Germinal center (tissue), 1 donor: ENCODE data around the gene COG7.
A peak's percentile ranks its signal among the peaks of the same experiment; 100 is the strongest.
"Not testable (repeated sequence)": the region's sequence is repeated elsewhere in the genome, so short reads cannot be mapped to it uniquely, and the experiment has no call there.

Experiments used
- DNase-seq: peaks from one replicate; pipeline ENCODE4 v3.0.0; 2012; ENCODE audit warnings: mixed read lengths, low spot score

Gene COG7

DNA sequence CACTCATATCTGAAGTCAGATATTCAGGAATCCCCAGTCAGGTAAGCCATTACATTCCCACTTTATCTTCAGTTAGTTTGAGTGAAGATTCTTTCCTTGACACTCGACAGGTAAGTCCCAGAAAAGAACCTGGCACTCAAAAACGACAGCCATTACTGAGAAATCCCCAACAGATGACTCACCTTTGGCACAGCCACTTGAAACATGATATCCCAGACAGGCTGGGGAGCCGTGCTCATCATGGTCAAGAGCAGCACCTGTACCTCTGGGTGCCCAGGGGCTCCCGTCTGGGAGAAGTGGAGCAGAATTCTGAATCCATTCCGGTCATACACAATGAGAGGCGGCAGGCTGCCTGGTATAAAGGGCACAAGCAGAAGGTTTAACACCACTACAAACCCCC, 16.8 kb upstream of the COG7 start:
- DNase-seq: no peak

DNA sequence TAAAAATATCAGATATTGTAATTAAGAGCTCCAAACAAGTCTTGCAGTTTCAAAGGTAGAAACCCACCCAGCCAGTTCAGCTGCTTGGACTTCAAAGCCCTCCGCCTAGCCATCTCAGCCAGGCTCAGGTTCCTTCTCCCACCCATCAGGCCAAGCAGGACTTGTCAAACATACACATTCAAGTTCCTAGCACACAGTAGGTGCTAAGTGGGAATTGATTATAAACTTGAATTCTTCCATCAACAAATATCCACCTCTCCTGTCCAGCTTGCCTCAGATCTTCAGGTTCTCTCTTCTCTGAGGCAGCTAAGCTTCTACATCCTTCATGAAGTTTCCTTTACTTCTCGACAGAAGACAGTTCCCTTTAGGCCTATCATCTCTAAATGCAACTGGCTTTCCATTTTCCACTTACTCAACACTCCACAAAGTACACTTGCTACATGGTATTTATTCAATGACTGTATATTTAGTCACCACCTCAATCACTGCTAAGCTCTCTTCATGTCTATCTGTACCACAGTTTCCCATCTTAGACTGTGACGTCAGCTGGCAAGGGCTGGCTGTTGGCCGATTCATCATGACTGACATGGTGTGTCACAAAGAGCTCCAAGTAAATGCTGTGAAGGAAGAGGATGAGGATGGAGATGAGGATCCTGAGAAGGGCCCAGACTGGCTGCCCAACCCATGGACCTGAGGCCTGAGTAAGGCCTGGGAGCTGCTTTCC, 13.3 kb upstream of the COG7 start:
- no peak for DNase-seq

DNA sequence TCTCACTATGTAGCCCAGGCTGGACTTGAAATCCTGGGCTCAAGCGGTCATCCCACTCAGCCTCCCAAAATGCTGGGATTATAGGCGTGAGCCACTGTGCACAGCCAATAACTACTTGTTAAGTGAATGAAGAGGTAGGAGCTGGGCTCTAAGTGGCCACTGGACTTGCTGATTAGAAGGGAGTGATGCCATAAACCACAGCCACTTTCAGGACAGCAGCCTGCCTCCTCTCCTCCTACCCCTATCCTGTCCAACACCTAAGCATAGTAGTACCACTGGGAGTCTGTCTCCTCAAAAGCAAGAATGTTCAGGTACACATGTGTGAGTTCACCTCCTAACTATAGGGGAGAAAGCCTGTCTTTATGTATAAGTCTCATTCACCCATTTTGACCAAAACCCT, 12.2 kb upstream of the COG7 start:
- DNase-seq: no peak

DNA sequence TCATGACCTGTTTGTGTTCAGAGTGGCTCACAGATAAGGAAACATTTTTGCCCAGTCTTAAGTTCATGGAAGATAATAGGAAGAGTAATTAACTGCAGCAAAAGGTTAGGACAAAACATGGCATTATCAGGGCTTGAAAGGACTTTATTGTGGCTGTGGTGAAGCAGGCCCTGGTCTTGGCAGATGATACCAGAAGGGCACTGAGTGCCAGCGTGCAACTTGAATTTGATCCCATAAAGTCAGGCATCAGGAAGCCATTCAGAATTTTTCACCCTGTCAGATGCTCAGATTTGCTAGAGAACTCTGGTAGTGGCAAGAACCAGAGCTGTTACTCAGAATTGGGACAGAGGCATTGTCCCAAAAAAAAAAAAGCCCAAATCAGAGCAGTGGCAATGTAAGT, 11.2 kb upstream of the COG7 start:
- DNase-seq: no peak

DNA sequence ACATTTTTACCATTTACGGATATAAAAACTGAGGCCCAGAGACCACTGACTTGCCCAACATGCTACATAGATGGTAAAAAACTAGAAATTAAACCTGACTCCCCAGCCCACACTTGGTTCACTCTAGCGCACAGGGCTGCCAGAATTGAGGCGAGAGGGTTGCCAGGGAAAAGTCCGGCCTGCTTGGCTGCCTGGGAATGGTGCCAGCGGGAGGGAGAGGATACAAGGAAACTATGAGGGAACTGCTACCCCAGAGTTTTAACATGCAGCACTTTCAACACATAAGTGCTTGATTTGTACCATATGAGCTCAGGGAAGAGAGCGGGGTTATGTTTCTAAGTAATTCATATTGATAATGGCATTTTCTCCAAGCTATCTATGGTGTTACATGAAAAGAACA, 10.0 kb upstream of the COG7 start:
- DNase-seq: not testable (repeated sequence)

DNA sequence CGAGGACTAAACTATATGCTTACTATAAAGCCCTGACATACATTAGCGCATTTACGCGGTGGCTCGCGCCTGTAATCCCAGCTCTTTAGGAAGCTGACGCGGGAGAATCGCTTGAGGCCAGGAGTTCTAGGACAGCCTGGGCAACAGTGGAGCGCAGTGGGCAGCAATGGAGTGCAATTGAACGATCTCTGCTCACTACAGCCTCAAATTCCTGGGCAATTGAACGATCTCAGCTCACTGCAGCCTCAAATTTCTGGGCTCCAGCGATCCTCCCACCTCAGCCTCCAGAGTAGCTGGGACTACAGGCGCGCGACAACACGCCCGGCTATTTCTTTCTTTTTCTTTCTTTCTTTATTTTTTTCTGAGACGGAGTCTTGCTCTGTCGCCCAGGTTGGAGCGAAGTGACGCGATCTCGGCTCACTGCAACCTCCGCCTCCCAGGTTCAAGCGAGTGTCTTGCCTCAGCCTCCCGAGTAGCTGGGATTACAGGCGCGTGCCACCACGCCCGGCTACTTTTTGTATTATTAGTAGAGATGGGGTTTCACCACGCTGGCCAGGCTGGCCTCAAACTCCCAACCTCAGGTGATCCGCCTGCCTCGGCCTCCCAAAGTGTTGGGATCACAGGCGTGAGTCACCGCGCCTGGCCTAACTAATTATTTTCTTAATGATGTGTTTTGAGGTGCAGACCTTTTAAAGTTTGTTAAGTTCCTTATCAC, 506 bp upstream of the COG7 start:
- no peak for DNase-seq

DNA sequence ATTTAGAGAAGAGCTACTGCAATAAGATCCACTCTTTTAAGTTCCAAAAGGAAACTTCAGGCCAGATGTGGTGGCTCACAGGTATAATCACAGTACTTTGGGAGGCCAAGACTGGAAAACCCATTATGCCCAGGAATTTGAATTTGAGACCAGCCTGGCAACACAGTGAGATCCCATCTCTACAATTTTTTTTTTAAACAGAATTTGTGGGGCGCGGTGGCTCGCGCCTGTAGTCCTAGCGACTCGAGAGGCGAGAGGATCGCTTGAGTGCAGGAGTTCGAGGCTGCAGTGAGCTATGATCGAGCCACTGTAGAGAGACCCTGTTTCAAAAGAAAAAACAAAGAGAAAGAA, 793 bp downstream of the COG7 start:
- no peak for DNase-seq

DNA sequence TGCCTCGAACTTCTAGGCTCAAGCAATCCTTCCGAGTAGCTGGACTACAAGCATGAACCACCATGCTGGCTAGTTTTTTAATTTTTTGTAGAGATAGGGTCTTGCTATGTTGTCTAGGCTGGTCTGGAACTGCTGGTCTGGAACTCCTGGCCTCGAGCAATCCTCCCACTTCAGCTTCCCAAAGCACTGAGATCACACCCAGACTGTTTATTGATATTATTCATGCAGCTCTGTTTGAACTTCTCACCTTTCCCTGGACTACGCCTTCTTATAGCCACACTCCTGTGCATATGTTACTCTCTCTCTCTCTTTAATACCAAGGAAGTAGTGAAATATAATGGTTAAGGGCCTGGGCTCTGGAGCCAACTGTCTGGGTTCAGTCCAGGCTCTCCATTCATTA, 4.6 kb downstream of the COG7 start:
- no peak for DNase-seq

DNA sequence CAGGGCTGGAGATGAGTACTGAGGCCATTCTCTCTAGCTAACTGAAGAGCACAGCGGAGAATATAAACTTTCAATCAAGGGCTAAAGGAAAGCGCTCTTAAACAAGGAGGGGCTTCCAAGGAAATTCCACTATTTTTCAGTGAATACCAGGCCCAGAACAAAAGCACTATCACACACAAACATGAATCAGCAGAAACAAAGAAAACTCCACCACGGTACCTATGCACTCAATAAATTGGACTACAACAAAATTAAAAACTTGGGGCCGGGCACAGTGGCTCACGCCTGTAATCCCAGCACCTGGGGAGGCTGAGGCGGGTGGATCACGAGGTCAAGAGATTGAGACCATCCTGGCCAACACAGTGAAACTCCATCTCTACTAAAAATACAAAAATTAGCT, 15.4 kb downstream of the COG7 start:
- not testable (repeated sequence) for DNase-seq

DNA sequence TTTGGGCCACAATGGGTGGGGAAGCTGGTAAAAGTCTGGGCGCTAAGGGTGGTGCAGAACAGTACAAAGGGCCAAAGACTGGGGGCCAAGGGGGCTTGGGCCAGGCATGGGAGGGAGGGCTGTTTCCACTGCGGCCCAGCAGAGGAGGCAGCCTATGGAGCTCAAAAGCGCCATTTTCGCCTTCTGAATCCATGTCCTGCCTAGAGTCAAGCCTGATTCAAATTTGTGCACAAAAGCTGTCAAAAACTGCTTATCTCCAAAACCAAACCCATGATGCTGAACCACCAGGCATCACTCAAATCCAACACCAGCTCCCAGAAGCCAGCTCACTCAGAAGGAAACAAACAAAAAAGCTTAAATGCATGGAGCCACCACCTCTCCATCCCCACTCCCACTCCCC, 16.0 kb downstream of the COG7 start:
- DNase-seq: no peak

DNA sequence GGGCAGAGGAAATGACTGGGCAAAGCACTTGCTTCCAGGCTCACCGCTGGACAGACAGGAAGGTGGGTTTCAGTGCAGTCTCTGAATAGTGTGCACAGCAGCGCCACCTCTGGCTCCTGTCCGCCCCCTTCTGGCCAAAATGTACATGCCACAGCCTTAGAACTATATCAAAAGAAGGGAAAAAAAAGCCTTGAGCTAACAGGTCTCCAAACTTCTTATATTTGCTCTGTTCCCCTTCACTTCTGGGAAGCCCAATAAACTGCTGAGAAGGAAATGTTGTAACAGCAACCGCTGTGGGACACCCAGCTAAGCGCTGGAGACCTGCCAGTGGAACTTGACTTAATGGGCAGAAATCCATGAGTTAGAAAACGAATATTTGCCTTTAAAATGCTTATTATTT, 17.5 kb downstream of the COG7 start:
- peak; percentile 80 for DNase-seq

DNA sequence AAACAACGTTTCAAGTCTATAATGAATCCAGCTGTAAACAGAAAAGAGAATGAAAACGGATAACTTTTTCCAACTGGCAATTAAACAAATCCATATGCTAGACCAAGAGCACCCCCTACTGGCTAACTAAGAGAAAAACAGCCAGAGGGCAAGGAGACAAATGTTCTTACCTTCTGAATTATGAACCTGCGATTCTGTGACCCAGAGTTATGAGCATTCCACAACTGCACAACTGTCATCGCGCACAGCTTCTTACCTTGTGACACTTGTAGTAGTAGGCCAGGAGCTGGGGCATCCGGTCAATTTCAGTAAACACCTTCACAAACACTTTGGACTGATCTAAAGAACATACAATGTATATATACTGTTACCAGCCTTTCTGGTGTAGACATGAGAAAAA, 18.6 kb downstream of the COG7 start:
- DNase-seq: peak; percentile 73

DNA sequence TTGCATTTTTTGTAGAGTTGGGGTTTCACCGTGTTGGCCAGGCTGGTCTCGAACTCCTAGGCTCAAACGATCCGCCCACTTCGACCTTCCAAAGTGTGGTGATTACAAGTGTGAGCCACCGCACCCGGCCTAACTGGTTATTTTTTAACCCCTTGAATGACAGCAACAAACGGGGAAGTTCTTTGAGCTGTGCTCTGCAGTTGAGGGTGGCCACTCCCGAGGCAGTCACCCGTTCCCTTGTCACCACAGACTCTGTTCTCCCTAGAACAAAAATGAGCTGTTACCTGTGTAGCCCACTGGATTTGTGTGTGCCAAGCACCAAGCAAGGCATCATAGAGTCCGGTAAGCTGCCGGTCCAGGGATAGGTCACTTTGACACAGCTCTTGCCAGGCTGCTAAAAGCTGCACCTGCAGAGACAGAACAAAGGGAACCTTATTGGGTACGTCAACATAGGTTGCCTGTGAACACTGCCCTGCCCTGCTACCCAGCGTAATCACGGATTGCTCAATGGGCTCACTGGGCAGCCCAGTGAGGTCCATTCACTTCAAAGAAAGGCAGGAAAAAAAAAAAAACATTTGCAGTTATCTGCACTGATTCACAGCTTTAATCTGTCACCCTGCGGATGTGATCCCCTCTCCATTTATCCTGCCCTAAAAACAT, 19.6 kb downstream of the COG7 start:
- no peak for DNase-seq

DNA sequence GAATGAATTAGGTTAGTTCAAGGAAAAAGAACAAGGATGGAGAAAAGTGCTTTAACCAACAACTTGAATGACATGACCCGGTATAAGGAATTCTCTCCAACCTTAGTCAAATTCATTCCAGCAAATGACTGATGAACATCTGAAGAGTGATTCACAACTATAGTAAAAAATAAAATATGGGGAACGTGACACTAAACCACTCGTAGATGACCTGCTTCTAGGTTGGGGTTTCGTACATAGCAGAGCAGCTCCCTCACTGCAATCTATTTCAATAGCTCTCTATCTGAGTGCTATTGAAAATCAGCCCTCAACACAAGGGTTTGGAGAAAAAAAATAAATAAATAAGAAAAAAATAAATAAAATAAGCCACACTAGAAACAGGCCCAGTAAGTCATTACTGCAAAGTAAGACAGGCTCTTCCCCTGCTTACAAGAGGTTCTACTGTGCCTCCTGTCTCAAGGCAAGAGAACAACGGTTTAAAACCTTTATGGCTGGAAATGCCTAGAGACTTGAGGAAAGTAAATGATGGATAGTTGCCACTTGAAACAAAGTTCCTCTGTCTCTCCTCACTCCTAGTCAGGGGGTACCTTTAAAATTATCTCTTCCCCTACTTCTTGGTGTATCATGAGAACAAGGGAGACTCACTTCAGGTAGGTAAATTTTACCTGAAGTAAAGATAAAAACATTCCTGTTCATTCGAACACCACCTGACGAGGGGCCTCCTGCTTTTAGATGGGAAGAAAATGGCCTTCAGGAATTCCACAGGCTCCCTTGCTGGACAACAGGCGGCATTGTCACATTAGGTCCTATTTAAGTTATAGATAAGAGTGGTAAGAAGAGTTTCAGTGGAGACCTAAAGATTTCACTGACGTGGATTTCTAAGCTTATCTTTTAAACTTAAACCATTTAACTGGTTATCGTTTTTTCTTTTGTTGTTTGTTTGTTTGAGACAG, 20.5 kb downstream of the COG7 start:
- DNase-seq: no peak

DNA sequence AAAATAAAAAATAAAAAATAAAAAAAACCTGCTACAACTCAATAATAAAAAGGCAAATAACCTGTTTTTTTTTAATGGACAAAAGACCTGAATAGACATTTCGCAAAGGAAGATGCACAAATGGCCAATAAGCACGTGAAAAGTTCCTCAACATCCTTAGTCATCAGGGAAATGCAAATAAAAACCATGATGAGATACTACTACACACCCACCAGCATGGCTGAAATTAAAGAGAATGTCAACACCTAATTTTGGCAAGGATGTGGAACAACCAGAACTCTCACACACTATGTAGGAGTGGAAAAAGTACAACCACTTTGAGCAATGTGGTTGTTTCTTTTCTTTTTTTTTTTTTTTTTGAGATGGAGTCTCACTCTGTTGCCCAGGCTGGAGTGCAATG, 24.6 kb downstream of the COG7 start:
- no peak for DNase-seq

DNA sequence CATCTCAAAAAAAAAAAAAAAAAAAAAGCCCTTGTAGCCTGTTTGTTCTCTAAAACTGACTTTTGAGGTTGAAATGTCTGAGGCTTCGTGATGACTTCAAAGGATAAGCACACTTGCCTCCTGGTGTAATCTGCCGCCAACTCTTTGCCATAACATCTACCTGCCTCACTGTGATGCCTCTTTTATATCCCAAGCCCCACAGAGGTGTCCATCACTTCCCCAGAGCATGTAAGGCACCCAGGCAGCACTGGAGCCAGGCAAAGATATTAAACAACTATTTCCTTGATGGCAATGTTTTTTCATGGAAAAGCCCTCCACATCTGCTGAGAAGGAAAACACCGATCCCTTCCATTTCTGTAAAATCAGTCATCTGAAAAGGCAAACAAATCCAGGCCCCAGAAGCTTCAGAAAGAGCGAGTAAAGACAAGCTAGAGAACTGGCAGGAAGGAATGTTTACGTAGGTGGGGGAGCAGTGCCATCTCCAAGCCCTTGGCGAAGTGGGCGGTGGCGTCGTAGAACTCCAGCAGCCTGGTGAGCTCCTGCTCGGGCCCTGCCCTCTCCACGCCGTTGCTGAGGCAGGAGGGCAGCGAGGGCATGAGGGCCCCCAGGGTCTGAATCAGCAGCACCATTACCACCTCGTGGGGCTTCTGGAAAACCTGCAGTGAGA, 28.6 kb downstream of the COG7 start:
- no peak for DNase-seq

DNA sequence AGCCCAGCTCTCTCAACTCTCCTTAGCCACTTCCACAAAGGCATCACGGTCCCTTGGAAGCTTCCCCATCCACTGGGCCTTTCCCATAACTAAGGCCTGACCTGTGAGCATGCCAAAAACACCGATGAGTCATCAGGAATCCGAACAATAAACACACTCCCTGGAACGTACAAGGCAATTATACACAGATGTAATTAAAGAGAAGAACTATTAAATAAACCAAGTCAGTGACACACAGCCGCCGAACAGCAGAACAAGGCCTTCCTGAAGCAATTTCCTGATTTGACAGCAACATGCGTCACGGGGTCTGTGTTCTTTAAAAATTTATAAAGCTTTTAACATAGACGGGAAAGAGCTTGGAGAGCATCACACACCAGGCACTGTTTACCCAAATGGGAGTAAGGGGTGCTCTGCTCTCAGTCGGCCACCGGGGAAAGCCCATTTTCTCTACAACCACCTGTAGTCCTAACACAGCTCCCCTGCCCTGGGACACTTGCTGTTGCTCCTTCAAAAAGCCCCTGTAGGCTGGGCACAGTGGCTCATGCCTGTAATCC, 29.4 kb downstream of the COG7 start:
- no peak for DNase-seq

DNA sequence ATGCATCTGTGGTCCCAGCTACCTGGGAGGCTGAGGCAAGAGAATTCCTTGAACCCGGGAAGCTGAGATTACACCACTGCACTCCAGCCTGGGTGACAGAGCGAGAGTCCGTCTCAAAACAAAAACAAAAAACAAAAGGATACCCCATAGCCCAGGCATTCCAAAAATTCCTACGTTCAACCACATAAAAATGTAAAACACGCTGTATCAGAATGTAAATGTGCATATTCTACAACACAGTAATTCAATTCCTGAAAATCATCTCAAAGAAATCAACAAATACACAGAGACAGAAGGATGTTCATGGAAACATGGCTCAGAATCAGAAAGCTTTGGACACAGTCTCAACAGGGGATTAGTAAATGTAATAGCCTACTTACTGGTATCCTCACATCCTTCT, 33.0 kb downstream of the COG7 start:
- no peak for DNase-seq

DNA sequence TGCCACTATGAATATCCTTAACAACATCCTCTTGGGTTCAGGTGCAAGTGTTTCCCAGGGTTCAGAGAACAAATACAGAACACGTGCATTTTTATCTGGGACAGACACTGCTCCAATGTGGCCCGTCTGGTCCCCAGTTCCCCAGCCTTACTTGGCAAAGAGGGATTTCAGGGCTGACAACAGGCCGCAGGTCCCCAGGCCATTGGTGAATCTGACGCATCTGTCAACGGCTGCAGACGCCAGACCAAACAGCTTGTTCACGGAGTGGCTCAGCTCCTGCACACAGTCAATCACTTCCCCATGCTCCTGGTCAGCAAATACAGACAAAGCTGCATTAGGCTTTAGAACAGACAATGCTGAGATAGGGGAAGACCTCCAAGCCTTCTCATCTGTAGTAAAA, 36.2 kb downstream of the COG7 start:
- DNase-seq: no peak

DNA sequence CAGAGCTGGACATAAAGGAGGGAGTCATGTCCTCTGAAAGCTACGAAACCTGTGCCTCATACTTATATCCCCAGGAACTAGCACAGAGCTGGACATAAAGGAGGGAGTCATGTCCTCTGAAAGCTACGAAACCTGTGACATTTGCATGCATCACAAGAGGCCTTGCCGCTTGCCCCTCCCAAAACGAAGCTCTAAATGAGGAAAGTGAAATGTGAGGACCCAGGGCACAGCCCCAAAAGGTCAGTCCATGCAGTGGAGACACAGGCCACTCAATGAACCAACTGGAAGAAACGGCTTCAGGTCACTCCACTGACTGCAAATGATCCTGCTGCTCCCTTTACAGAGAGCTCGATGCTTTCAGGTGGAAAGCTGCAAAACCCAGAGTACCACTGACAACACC, 38.3 kb downstream of the COG7 start:
- no peak for DNase-seq

DNA sequence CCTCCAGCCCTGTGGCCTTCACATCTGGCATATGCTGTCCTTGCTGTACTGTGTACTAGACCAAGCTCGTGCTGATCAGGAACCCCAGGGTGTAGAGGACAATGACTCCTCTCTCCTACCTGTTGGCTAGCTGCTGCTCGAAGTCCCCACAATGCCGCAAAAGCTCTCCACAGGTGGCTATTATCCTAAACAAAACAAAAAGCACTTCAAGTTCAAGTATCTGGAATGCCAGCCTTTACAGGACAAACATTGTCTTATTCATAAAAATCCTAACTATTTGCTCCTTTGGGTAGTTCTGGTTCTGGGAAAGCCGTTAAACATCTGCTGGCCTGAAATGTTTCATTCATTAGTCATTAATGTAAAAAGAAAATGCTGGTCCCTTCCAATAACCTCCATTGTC, 42.8 kb downstream of the COG7 start:
- no peak for DNase-seq

DNA sequence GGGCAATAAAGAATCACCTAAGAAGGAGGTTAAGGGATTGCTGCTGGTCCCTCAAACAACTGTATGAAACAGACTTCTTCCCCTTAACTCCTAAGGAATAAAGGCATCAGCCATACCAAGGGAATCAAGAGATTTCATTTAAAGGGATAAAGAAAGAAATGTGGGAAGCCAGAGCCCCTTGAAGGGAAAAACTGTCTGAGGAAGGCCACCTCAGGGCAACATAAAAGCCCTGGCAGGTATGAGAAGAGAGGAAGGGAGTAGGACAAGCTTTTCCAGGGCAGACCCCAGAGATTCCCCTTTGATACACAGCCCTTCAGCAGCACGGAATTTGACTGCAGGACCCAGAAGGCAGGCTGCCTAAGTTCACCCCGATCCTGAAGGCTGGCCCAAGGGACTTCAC, 43.5 kb downstream of the COG7 start:
- no peak for DNase-seq
